Gastroesophageal sphincter (tissue), 4 donors: ENCODE measurements around the gene RALA. TPM values are rescaled to one million over a fixed set of nuclear protein-coding genes. Genes with fewer than 3 reads are reported as not detected.

Experiments
- ATAC-seq: fragments of 150-250 bp; one replicate; pipeline ENCODE4 v1.9.1; 2016; ENCODE audit warnings: mild to moderate bottlenecking, moderate library complexity
- H3K27ac ChIP-seq, 4 donors: fragments of 200-600 bp; sonication (generic) in 3 of 4; 1 replicate in 3 of 4; 2 replicates in 1 of 4; pipeline ENCODE4 v1.5.1; 2016 to 2019
- H3K27me3 ChIP-seq: fragments of 200-600 bp; sonication (generic); one replicate; pipeline ENCODE4 v1.5.1; 2019
- H3K36me3 ChIP-seq, 2 donors: fragments of 200-600 bp; sonication (generic); one replicate each; pipeline ENCODE4 v1.5.1; 2019; ENCODE audit warnings: control low read depth in 1 of 2
- H3K4me1 ChIP-seq, 3 donors: fragments of 200-600 bp; sonication (generic); 1 replicate in 2 of 3; 2 replicates in 1 of 3; pipeline ENCODE4 v1.5.1; 2016 to 2019; ENCODE audit warnings: control low read depth in 2 of 3
- H3K4me3 ChIP-seq, 2 donors: fragments of 200-600 bp; sonication (generic); one replicate each; pipeline ENCODE4 v1.5.1; 2019; ENCODE audit warnings: mild to moderate bottlenecking in 1 of 2, moderate library complexity in 1 of 2
- H3K9me3 ChIP-seq, 3 donors: fragments of 200-600 bp; sonication (generic); one replicate each; pipeline ENCODE4 v1.5.1; 2017 to 2019; ENCODE audit warnings: control low read depth in 2 of 3
- EP300 ChIP-seq: sonication (generic); formaldehyde crosslinking; IDR thresholded peaks from one replicate; pipeline ENCODE4 v1.6.1; 2017; ENCODE audit warnings: antibody characterized with exemption, mild to moderate bottlenecking
- POLR2A ChIP-seq, 2 donors: fragments of 450-650 bp; IDR thresholded peaks; one replicate each; pipeline ENCODE4 v1.6.1; 2017; ENCODE audit warnings: antibody characterized with exemption in 2 of 2, mild to moderate bottlenecking in 2 of 2, moderate library complexity in 1 of 2
- POLR2AphosphoS5 ChIP-seq: sonication (generic); formaldehyde crosslinking; IDR thresholded peaks from one replicate; pipeline ENCODE4 v1.6.1; 2017; ENCODE audit warnings: antibody characterized with exemption
- WGBS, 2 donors: methylation state at CpG; one replicate each; pipeline ENCODE4 v1.1.5; 2018; ENCODE audit warnings: low coverage in 1 of 2; 5-methylcytosine and 5-hydroxymethylcytosine counted together
- total RNA-seq, 4 donors: library from RNA; depleted of rRNA; stranded (reverse); fragments of >200 nt; gene quantifications; one replicate each; pipeline ENCODE4 v1.1.0, GENCODE V29; 2016
- TF ChIP-seq, protein P1 (sequence below), 4 experiments: fragments of 200-600 bp in 2 of 4; fragments of 450-650 bp in 2 of 4; sonication (generic) in 1 of 4; IDR thresholded peaks; one replicate each; pipeline ENCODE4 v1.5.1; 2017 to 2019; ENCODE audit warnings: antibody characterized with exemption in 4 of 4, mild to moderate bottlenecking in 2 of 4, moderate library complexity in 2 of 4

The RALA gene
- total RNA-seq, 4 donors from 2014 or later, result 16.6 to 30.7 (median 21.0) TPM

DNA sequence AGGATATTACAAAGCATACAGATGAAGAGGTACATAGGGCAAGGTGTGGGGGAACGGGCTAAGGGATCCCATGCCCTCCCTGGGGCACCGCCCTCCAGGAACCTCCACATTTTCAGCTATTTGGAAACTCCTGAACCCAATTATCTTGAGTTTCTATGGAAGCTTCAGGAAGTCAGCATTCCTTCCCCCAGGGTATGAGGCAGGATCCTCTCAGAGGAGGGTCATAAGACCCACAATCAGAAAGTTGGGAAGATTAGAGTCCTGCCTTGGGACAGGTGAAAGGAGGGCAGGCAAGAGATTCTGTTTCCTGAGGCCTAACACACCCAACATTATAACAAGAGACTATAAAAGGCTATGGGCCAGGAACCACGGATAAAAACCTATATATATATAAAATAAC lies 98.0 kb downstream of the RALA start:
- TF ChIP-seq, protein P1, sequence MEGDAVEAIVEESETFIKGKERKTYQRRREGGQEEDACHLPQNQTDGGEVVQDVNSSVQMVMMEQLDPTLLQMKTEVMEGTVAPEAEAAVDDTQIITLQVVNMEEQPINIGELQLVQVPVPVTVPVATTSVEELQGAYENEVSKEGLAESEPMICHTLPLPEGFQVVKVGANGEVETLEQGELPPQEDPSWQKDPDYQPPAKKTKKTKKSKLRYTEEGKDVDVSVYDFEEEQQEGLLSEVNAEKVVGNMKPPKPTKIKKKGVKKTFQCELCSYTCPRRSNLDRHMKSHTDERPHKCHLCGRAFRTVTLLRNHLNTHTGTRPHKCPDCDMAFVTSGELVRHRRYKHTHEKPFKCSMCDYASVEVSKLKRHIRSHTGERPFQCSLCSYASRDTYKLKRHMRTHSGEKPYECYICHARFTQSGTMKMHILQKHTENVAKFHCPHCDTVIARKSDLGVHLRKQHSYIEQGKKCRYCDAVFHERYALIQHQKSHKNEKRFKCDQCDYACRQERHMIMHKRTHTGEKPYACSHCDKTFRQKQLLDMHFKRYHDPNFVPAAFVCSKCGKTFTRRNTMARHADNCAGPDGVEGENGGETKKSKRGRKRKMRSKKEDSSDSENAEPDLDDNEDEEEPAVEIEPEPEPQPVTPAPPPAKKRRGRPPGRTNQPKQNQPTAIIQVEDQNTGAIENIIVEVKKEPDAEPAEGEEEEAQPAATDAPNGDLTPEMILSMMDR (IDR thresholded peaks at IDR 0.05), result no peak
- TF ChIP-seq POLR2A (IDR thresholded peaks at IDR 0.05) (no peak), POLR2AphosphoS5 (no peak), EP300 (no peak)
- no peaks in the 10 kb centered on the region for H3K4me1 ChIP-seq
- 67 to 92% methylated on average over 1 to 3 of the region's 3 CpGs for WGBS, 2 donors
- no peak for ATAC-seq
- H3K36me3 ChIP-seq, result no peaks in the 10 kb centered on the region
- H3K27me3 ChIP-seq, result peaks cover 4% of the 10 kb centered on the region
- H3K9me3 ChIP-seq, result no peaks in the 10 kb centered on the region
- H3K27ac ChIP-seq, result no peak overlapping the region
- no peak overlapping the region for H3K4me3 ChIP-seq

DNA sequence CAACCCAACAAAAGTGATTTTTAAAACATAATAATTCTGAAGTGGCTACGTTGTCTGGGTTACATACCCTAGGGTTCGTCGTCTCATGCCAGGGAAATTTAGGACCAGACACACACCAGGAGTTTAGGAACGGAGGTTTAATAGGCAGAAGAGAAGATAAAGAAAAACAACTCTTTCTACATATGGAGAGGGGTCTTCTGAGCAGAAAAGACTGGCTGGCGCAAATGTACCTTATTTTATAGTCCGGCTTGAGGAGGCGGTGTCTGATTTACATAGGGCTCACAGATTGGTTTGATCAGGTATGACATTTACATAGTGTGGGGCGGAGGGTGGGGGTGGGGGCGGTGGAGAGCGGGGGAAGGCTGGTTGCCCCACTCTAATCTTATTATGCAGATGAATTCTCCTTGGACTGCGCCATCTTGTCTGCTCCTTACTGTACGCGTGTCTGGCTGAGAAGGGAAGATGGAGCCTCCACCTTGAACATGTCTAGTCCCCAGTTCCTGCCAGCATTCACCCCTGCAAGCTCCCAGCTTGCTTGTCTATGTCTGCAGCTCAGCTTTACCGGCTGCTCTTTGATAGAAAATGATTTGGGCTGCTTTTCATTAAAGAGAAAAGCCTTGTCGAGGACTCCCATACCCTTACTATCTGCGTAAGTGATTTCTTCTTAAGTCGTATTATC lies 98.7 kb downstream of the RALA start:
- ATAC-seq, result no peak
- Histone ChIP-seq H3K4me3 (no peak overlapping the region), H3K36me3 (no peaks in the 10 kb centered on the region), H3K9me3 (no peaks in the 10 kb centered on the region), H3K27ac (no peak overlapping the region), H3K27me3 (peaks cover 4% of the 10 kb centered on the region), H3K4me1 (no peaks in the 10 kb centered on the region)
- 87 to 94% methylated on average over 11 to 14 of the region's 17 CpGs for WGBS, 2 donors
- no peak for TF ChIP-seq EP300
- no peak for TF ChIP-seq POLR2AphosphoS5
- TF ChIP-seq, protein P1 (IDR thresholded peaks at IDR 0.05), result no peak
- TF ChIP-seq POLR2A (IDR thresholded peaks at IDR 0.05), result no peak

DNA sequence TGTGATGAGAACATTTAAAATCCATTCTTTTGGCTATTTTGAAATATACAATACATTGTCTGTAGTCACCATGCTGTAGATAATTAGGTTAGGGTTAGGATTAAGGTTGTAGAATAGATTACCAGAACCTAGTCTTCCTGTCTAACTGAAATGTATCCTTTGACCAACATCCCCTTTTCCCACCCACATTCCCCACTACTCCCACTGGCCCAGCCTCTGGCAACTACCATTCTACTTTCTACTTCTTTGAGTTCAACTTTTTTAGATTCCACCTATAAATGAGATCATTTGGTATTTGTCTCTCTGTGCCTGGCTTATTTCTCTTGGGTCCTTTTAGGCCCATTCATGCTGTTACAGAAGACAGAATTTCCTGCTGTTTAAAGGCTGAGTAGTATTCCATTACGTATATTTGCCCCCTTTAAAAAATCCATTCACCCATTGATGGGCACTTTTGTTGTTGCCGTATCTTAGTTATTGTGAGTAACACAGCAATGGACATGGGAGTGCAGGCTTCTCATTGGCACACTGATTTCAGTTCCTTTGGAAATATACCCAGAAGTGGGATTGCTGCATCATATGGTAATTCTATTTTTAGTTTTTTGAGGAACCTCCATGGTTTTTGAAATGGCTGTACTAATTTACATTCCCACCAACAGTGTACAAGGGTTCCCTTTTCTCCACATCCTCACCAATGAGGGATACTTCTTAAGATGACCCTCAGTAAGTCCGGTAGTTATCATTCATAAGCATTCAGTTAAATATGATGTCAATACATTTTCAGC lies 104.0 kb downstream of the RALA start:
- WGBS, 2 donors, result 74 to 91% methylated on average over 2 to 3 of the region's 3 CpGs
- ATAC-seq, result no peak
- no peak for TF ChIP-seq EP300
- TF ChIP-seq POLR2AphosphoS5, result no peak
- TF ChIP-seq, protein P1 (IDR thresholded peaks at IDR 0.05), result no peak
- TF ChIP-seq POLR2A (IDR thresholded peaks at IDR 0.05), result no peak
- peaks cover 0 to 3% (median 0%) of the 10 kb centered on the region in 3 donors for H3K4me1 ChIP-seq
- H3K27me3 ChIP-seq, result peaks cover 4% of the 10 kb centered on the region
- no peak overlapping the region for H3K27ac ChIP-seq
- no peaks in the 10 kb centered on the region for H3K9me3 ChIP-seq
- no peaks in the 10 kb centered on the region for H3K36me3 ChIP-seq
- no peak overlapping the region for H3K4me3 ChIP-seq

DNA sequence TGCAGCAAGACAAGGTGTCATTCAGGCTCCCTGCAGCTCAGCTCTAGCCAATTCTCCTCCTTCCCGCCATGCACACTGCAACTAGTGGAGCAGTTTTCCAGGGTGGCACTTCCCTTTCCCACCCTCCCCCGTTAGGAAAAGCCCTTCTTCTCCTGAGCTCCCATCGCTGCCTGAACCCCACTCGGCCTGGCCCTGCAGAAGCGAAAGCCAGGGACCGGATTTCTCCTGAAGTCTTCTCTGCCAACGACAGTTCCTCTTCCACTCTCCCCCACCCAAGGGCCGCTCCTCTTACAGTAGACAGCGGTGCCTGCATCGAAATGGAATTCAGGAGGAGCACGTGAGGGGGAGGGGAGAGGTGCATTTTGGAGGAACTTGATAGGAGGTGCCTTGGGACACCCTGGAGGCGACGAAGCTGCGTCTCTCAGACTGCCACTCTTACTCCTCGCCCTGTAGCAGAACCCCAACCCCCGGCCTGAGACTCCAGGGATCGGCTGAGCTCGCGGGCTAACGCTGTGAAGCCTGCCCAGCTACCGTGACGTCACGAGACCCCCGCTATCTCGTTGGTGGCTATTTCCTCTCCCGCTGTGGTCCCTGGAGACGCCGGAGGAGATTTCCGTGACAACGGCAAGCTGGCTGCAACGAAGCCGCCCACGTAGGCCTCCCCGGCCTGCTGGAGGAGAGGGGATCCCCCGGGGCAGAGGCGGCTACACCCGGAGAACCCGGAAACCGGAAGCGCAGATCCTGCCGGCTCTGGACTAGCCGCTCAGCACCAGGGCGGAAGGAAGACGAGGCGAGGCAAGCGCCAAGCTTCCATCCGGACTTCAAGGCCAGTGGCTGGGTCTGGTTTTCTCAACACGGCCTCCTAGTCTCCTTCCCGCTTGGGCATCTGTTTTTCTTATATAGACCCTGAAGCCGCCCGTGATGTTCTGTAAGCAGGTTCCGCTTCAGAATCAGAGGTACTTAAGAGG lies 109.7 kb downstream of the RALA start:
- TF ChIP-seq, protein P1 (IDR thresholded peaks at IDR 0.05), result no peak
- peak in 1 of 2 donors; percentile 28 for TF ChIP-seq POLR2A (IDR thresholded peaks at IDR 0.05)
- TF ChIP-seq POLR2AphosphoS5, result peak; percentile 28
- peak; percentile 94 for ATAC-seq
- peak overlapping the region in 3 of 4 donors; percentile 79 to 81 (median 79) for H3K27ac ChIP-seq

More for the DNA sequence above, 109.7 kb downstream of the RALA start:
- Histone ChIP-seq H3K4me1 (peaks cover 0 to 34% (median 12%) of the 10 kb centered on the region in 3 donors), H3K4me3 (peak overlapping the region; percentile 33 to 65), H3K9me3 (no peaks in the 10 kb centered on the region), H3K36me3 (no peaks in the 10 kb centered on the region), H3K27me3 (no peaks in the 10 kb centered on the region)
- 4 to 5% methylated on average over 12 to 19 of the region's 52 CpGs for WGBS, 2 donors
